Measurements from ENCODE around the gene TMEM252. TPM values are rescaled to one million over a fixed set of nuclear protein-coding genes. Genes with fewer than 3 reads are reported as not detected.

The TMEM252 gene
- not detected for total RNA-seq

GRCh38 chr9:68540712-68541535 lies at the start of gene TMEM252:
Gene TMEM252, minus strand, starts transcription at chr9:68540883. Its CDS starts 69 bp downstream, at chr9:68540814.
- no peaks in the 10 kb centered on the region for H3K36me3 Mint-ChIP-seq (ENCODE audit: low read depth)
- H3K4me3 Mint-ChIP-seq, result no peak within 1 kb of the TSS
- peaks cover 14% of the 10 kb centered on the region for H3K27me3 Mint-ChIP-seq (ENCODE audit: low read depth)
- CTCF ChIA-PET, result no interaction called here
- H3K27ac Mint-ChIP-seq, result no peak within 1 kb of the TSS
- DNase-seq (no peak), ATAC-seq (no peak)
- H3K4me1 Mint-ChIP-seq (ENCODE audit: low read depth), result no peaks in the 10 kb centered on the region
- POLR2A ChIA-PET, result no interaction called here
- no peaks in the 10 kb centered on the region for H3K9me3 Mint-ChIP-seq (ENCODE audit: insufficient read depth)

GRCh38 chr9:68585034-68585761 lies 44.5 kb upstream of the TMEM252 start:
- H3K9me3 Mint-ChIP-seq (ENCODE audit: insufficient read depth), result no peaks in the 10 kb centered on the region
- peaks cover 6% of the 10 kb centered on the region for H3K27me3 Mint-ChIP-seq (ENCODE audit: low read depth)
- H3K4me3 Mint-ChIP-seq, result no peak overlapping the region
- ATAC-seq, result no peak
- H3K36me3 Mint-ChIP-seq (ENCODE audit: low read depth), result no peaks in the 10 kb centered on the region
- H3K4me1 Mint-ChIP-seq (ENCODE audit: low read depth), result no peaks in the 10 kb centered on the region
- POLR2A ChIA-PET, result no interaction called here
- no peak overlapping the region for H3K27ac Mint-ChIP-seq
- CTCF ChIA-PET, result interaction anchor here (1.0 kb wide), 1 partner anchor 415 kb away, joined by 9 read pairs; no protein-coding TSS in a partner anchor
- no peak for DNase-seq

GRCh38 chr9:68584189-68585033 lies 43.7 kb upstream of the TMEM252 start:
- Mint-ChIP-seq H3K4me1 (ENCODE audit: low read depth) (no peaks in the 10 kb centered on the region), H3K9me3 (ENCODE audit: insufficient read depth) (no peaks in the 10 kb centered on the region), H3K4me3 (no peak overlapping the region), H3K27me3 (ENCODE audit: low read depth) (peaks cover 5% of the 10 kb centered on the region), H3K27ac (no peak overlapping the region), H3K36me3 (ENCODE audit: low read depth) (no peaks in the 10 kb centered on the region)
- peak; percentile 84 for ATAC-seq
- ChIA-PET POLR2A (no interaction called here), CTCF (interaction anchor here (0.7 to 2.5 kb wide), 11 partner anchors 15 to 440 kb away, joined by 3 to 12 read pairs (median 3); a partner anchor contains a TSS)
- peak; percentile 81 for DNase-seq

GRCh38 chr9:68581696-68582095 lies 41.0 kb upstream of the TMEM252 start:
- Mint-ChIP-seq H3K4me3 (no peak overlapping the region), H3K27me3 (ENCODE audit: low read depth) (peaks cover 3% of the 10 kb centered on the region), H3K27ac (no peak overlapping the region), H3K4me1 (ENCODE audit: low read depth) (no peaks in the 10 kb centered on the region), H3K9me3 (ENCODE audit: insufficient read depth) (no peaks in the 10 kb centered on the region), H3K36me3 (ENCODE audit: low read depth) (no peaks in the 10 kb centered on the region)
- ChIA-PET POLR2A (no interaction called here), CTCF (interaction anchor here (2.3 kb wide), 1 partner anchor 418 kb away, joined by 11 read pairs; no protein-coding TSS in a partner anchor)
- DNase-seq (no peak), ATAC-seq (no peak)

GRCh38 chr9:68577774-68578591 lies 37.3 kb upstream of the TMEM252 start:
- no peaks in the 10 kb centered on the region for H3K36me3 Mint-ChIP-seq (ENCODE audit: low read depth)
- DNase-seq, result no peak
- no peaks in the 10 kb centered on the region for H3K4me1 Mint-ChIP-seq (ENCODE audit: low read depth)
- ATAC-seq, result no peak
- H3K9me3 Mint-ChIP-seq (ENCODE audit: insufficient read depth), result no peaks in the 10 kb centered on the region
- H3K27ac Mint-ChIP-seq, result no peak overlapping the region
- CTCF ChIA-PET, result interaction anchor here (2.9 kb wide), 1 partner anchor 10 kb away, joined by 9 read pairs; no protein-coding TSS in a partner anchor
- no peak overlapping the region for H3K4me3 Mint-ChIP-seq
- peaks cover 5% of the 10 kb centered on the region for H3K27me3 Mint-ChIP-seq (ENCODE audit: low read depth)
- POLR2A ChIA-PET, result no interaction called here

GRCh38 chr9:68575817-68576216 lies 35.1 kb upstream of the TMEM252 start:
- H3K4me3 Mint-ChIP-seq, result no peak overlapping the region
- DNase-seq, result no peak
- no peak overlapping the region for H3K27ac Mint-ChIP-seq
- H3K4me1 Mint-ChIP-seq (ENCODE audit: low read depth), result no peaks in the 10 kb centered on the region
- ATAC-seq, result no peak
- ChIA-PET POLR2A (no interaction called here), CTCF (interaction anchor here (1.4 to 2.9 kb wide), 2 partner anchors 8 to 16 kb away, joined by 3 to 9 read pairs; no protein-coding TSS in a partner anchor)
- H3K9me3 Mint-ChIP-seq (ENCODE audit: insufficient read depth), result peaks cover 7% of the 10 kb centered on the region
- peaks cover 2% of the 10 kb centered on the region for H3K27me3 Mint-ChIP-seq (ENCODE audit: low read depth)
- H3K36me3 Mint-ChIP-seq (ENCODE audit: low read depth), result no peaks in the 10 kb centered on the region

- Mint-ChIP-seq H3K27me3 (ENCODE audit: low read depth) (peaks cover 3% of the 10 kb centered on the region), H3K27ac (no peak overlapping the region), H3K4me1 (ENCODE audit: low read depth) (no peaks in the 10 kb centered on the region), H3K9me3 (ENCODE audit: insufficient read depth) (peaks cover 7% of the 10 kb centered on the region), H3K36me3 (ENCODE audit: low read depth) (no peaks in the 10 kb centered on the region), H3K4me3 (no peak overlapping the region)
- ChIA-PET POLR2A (no interaction called here), CTCF (interaction anchor here (1.9 kb wide), 1 partner anchor 9 kb away, joined by 4 read pairs; no protein-coding TSS in a partner anchor)
- DNase-seq, result no peak
- no peak for ATAC-seq
These were observed 33.5 kb upstream of the TMEM252 start for GRCh38 chr9:68574150-68574549.

GRCh38 chr9:68567565-68567964 lies 26.9 kb upstream of the TMEM252 start:
- DNase-seq (no peak), ATAC-seq (no peak)
- POLR2A ChIA-PET, result no interaction called here
- peaks cover 4% of the 10 kb centered on the region for H3K27me3 Mint-ChIP-seq (ENCODE audit: low read depth)
- no peak overlapping the region for H3K4me3 Mint-ChIP-seq
- H3K9me3 Mint-ChIP-seq (ENCODE audit: insufficient read depth), result peaks cover 7% of the 10 kb centered on the region
- no peak overlapping the region for H3K27ac Mint-ChIP-seq
- H3K36me3 Mint-ChIP-seq (ENCODE audit: low read depth), result no peaks in the 10 kb centered on the region
- H3K4me1 Mint-ChIP-seq (ENCODE audit: low read depth), result no peaks in the 10 kb centered on the region
- CTCF ChIA-PET, result interaction anchor here (1.2 to 2.1 kb wide), 12 partner anchors 8 to 412 kb away, joined by 3 to 9 read pairs (median 4); no protein-coding TSS in a partner anchor

GRCh38 chr9:68562461-68562860 lies 21.8 kb upstream of the TMEM252 start:
- H3K9me3 Mint-ChIP-seq (ENCODE audit: insufficient read depth), result no peaks in the 10 kb centered on the region
- H3K27ac Mint-ChIP-seq, result no peak overlapping the region
- H3K36me3 Mint-ChIP-seq (ENCODE audit: low read depth), result no peaks in the 10 kb centered on the region
- no peak overlapping the region for H3K4me3 Mint-ChIP-seq
- peaks cover 12% of the 10 kb centered on the region for H3K4me1 Mint-ChIP-seq (ENCODE audit: low read depth)
- ATAC-seq (no peak), DNase-seq (no peak)
- POLR2A ChIA-PET, result no interaction called here
- peaks cover 5% of the 10 kb centered on the region for H3K27me3 Mint-ChIP-seq (ENCODE audit: low read depth)
- CTCF ChIA-PET, result interaction anchor here (0.8 kb wide), 1 partner anchor 11 kb away, joined by 3 read pairs; no protein-coding TSS in a partner anchor

- ChIA-PET CTCF (interaction anchor here (0.6 to 2.8 kb wide), 14 partner anchors 8 to 912 kb away, joined by 3 to 8 read pairs (median 4); no protein-coding TSS in a partner anchor), POLR2A (no interaction called here)
- DNase-seq (peak; percentile 57), ATAC-seq (peak; percentile 39)
- no peak overlapping the region for H3K4me3 Mint-ChIP-seq
- no peaks in the 10 kb centered on the region for H3K36me3 Mint-ChIP-seq (ENCODE audit: low read depth)
- H3K27ac Mint-ChIP-seq, result no peak overlapping the region
- H3K4me1 Mint-ChIP-seq (ENCODE audit: low read depth), result peaks cover 12% of the 10 kb centered on the region
- no peaks in the 10 kb centered on the region for H3K9me3 Mint-ChIP-seq (ENCODE audit: insufficient read depth)
- H3K27me3 Mint-ChIP-seq (ENCODE audit: low read depth), result peaks cover 11% of the 10 kb centered on the region
These were observed 19.6 kb upstream of the TMEM252 start for GRCh38 chr9:68560071-68560844.
